Activated gamma-delta T cell treated with Interleukin-2 at 50 U/mL for 16 hours (primary cell): ENCODE data around the gene FAM83F.

Experiments
- DNase-seq: peaks from one replicate; pipeline ENCODE4 v3.0.0-alpha.2; 2020

FAM83F gene

DNA sequence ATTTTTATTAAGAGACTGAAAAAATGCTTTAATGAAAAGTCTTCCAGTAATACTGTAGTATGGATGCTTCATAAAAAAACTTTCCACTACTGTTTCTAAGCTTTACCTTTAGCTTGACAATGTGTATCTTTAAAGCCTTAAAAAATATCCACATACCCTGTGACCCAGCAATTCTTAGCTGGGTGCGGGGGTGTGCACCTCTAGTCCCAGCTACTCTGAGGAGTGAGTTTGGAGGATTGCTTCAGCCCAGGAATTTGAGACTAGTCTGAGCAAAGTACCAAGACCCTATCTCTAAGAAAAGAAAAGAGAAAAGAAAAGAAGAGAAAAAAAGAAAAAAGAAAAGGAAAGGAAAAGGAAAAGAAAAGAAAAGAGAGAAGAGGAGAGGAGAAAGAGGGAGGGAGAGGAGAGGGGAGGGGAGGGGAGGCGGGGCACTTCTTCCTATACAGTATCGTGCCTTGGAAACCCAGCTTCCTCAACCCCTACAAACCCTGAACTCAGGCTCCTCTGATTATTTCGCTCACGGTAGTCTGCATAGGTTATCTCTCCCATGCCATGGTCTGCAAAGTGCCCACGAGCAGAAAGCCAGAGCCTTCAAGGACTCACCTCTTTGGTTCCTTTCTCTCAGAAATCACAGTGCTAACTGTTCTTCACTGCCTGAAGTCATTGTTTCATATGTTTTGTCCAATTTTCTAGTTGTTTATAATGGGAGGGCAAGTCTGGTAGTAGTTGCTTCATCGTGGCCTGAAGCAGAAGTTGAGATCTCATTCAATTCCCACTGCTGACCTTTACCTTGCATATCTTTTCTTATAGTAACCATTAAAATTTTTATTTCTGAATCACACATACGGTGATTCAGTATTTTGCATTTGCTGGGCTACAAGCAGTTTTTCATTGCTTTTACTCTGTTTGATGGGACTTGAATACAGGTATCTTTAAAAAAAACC is 82.2 kb downstream of the FAM83F start:
- DNase-seq, result no peak

DNA sequence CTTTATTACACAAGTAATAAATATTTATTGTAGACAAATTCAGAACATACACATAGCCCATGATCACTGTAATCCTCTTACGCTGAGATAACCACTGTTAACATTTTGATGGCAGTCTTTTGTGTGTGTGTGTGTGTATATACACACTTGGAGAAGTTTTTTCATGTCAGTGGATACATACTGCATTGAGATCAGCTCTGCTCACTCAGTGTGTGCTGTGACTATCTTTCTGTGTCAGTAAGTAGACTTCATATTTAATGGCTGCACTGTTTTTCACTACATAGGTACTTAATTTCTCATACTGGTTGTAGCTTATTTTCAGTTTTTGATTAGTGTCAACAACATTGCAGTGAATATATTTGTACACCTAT is 82.9 kb downstream of the FAM83F start:
- DNase-seq, result no peak

DNA sequence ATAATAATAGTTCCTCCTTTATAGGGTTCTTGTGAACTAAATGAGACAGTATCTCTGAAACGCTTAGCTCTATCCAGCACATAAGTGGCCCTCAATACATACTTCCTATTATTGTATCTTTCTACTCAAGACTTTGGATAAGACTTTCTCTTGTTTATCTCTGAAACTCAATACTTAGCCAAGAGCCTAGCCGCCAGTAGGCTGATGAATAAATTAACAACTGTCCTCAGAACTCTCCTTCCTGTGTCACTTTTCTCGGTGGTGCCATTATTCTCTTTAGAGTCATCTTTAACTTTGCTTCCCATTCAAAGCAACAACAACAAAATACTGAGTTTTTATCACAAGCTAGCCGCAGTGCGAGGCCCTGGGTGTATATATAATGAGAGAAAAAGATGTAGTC is 86.9 kb downstream of the FAM83F start:
- no peak for DNase-seq

DNA sequence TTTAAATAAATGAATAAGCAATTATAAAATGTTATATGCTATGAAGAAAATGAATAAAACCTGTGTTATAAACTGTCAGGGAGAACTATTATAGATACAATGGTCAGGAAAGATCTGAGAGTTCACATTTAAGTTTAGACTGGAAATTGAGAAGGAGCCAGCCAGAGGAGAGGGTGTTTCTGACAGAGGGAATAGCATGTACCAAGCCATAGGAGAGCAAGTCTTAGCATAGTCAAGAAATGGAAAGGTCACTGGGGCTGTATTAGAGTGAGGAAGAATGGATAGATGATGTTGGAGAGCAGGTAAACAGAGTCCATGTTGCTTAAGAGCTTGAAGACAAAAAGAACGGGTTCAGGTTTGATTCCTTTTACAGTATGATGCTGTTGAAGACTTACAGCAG is 87.4 kb downstream of the FAM83F start:
- DNase-seq, result no peak

DNA sequence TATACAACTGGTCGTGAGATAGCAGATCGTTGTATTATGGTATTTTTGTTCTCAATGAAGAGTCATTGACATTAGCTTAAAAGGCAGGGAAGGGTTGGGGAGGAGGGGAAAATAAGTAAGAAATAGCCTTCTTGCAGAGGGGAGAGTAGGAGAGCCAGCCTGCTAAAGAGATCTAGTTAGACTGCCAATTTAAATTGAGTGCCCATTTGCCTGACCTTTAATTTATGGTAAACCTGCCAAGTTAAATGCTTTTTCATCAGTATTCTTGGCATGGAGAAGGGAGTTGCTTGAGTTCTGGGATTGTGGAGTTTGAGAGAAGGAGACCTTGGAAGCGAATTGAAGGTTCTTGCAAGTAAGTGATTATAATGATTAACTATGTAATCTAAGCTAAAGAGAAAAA is 89.0 kb downstream of the FAM83F start:
- DNase-seq, result no peak

DNA sequence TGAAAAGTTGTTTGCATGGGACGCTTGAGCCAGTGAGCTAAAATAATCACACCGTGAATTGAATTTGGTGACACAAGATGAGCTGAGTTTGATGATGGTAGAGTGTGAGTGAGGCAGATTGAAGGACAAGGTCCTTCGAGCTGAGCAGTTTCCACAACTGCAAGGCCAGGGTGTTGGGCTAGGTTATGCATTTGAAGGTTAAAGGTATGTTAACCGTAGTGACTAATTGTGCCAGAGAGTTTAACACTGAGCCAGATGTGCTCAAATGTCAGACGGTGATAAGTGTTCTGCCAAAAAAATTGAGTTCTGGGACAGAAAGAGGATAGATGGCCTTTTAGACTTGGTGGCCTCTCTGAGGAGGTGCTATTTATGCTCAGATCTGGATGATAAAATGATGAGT is 89.5 kb downstream of the FAM83F start:
- DNase-seq, result no peak

DNA sequence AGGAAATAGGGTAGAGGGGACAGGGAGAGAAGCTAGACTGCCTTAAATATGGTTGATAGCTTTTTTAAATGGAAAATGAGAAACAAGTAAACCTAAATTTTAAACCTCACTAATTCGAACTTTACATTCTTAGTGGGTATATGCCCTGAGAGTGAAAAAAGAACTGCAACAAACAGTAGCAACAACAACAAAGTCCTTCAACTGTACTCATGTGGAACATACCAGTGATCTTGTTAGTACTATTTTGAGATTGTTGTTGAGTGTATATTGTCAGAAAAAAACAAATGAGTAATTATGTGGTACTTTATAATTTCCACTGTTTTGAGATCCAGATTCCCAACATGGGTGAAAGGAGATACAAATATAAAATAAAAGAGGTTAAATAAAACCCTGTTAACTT is 94.1 kb downstream of the FAM83F start:
- DNase-seq, result no peak
